Astrocyte (in vitro differentiated cells and primary cell): ENCODE measurements around the gene FGD6. TPM values are rescaled to one million over a fixed set of nuclear protein-coding genes. Genes with fewer than 3 reads are reported as not detected.
A peak's percentile ranks its signal among the peaks of the same experiment; 100 is the strongest.

Source experiments
- DNase-seq: peaks from one replicate; pipeline ENCODE4 v3.0.0-alpha.2; 2010; ENCODE audit warnings: low read depth
- FAIRE-seq: peaks from 2 replicates; lab custom pipeline; 2011; peaks lifted over from hg19 to GRCh38; lab: Jason Lieb, UNC
- H2AFZ ChIP-seq: 2 replicates; pipeline ENCODE4 v1.6.0; 2012; ENCODE audit warnings: low read depth, low read length, inconsistent platforms
- H3K27ac ChIP-seq: 2 replicates; pipeline ENCODE4 v1.5.1; 2011; ENCODE audit warnings: low read depth, low read length, inconsistent platforms
- H3K27me3 ChIP-seq: 2 replicates; pipeline ENCODE4 v1.6.0; 2011; ENCODE audit warnings: low read length, inconsistent platforms; ENCODE audit not compliant: insufficient read depth
- H3K36me3 ChIP-seq: 2 replicates; pipeline ENCODE4 v1.5.1; 2011; ENCODE audit warnings: low read length, inconsistent platforms; ENCODE audit not compliant: insufficient read depth
- H3K4me1 ChIP-seq: 2 replicates; pipeline ENCODE4 v1.5.1; 2011; ENCODE audit warnings: low read length, inconsistent platforms; ENCODE audit not compliant: insufficient read depth
- H3K4me2 ChIP-seq: 2 replicates; pipeline ENCODE4 v1.6.0; 2012; ENCODE audit warnings: low read length, inconsistent platforms
- H3K4me3 ChIP-seq: 2 replicates; pipeline ENCODE4 v1.5.1; 2011; ENCODE audit warnings: low read depth, mild to moderate bottlenecking, low read length, inconsistent platforms; ENCODE audit not compliant: insufficient read depth
- H3K79me2 ChIP-seq: 2 replicates; pipeline ENCODE4 v1.6.0; 2012; ENCODE audit warnings: mild to moderate bottlenecking, low read length, inconsistent platforms; ENCODE audit not compliant: insufficient read depth
- H3K9ac ChIP-seq: 2 replicates; pipeline ENCODE4 v1.6.0; 2012; ENCODE audit warnings: mild to moderate bottlenecking, low read length, inconsistent platforms
- H3K9me3 ChIP-seq: 2 replicates; pipeline ENCODE4 v1.5.1; 2012; ENCODE audit warnings: low read depth, mild to moderate bottlenecking, low read length, inconsistent platforms; ENCODE audit not compliant: insufficient read depth
- H4K20me1 ChIP-seq: 2 replicates; pipeline ENCODE4 v1.6.0; 2012; ENCODE audit warnings: low read length, inconsistent platforms; ENCODE audit not compliant: insufficient read depth
- H3K27ac Mint-ChIP-seq: one replicate; pipeline ENCODE4 v1.8.0; 2021; ENCODE audit warnings: mild to moderate bottlenecking, mixed read lengths; ENCODE audit not compliant: unreplicated experiment
- H3K27me3 Mint-ChIP-seq: one replicate; pipeline ENCODE4 v1.8.0; 2021; ENCODE audit warnings: low read depth, mixed read lengths; ENCODE audit not compliant: unreplicated experiment
- H3K36me3 Mint-ChIP-seq: one replicate; pipeline ENCODE4 v1.8.0; 2021; ENCODE audit warnings: low read depth, mixed read lengths; ENCODE audit not compliant: unreplicated experiment
- H3K4me1 Mint-ChIP-seq: one replicate; pipeline ENCODE4 v1.8.0; 2021; ENCODE audit warnings: low read depth, mixed read lengths; ENCODE audit not compliant: unreplicated experiment
- H3K4me3 Mint-ChIP-seq: one replicate; pipeline ENCODE4 v1.8.0; 2021; ENCODE audit warnings: mild to moderate bottlenecking, moderate library complexity, mixed read lengths; ENCODE audit not compliant: unreplicated experiment
- H3K9me3 Mint-ChIP-seq: one replicate; pipeline ENCODE4 v1.8.0; 2021; ENCODE audit warnings: mild to moderate bottlenecking, mixed read lengths; ENCODE audit not compliant: unreplicated experiment
- CTCF ChIP-seq: IDR thresholded peaks from 2 replicates; pipeline ENCODE4 v1.5.1; 2011; ENCODE audit warnings: low read depth, mild to moderate bottlenecking, inconsistent platforms, low read length, moderate library complexity; ENCODE audit not compliant: insufficient read depth
- EZH2 ChIP-seq: IDR thresholded peaks from 2 replicates; pipeline ENCODE4 v1.6.1; 2012; ENCODE audit warnings: mild to moderate bottlenecking, low read length, inconsistent platforms; ENCODE audit not compliant: insufficient read depth
- total RNA-seq: library from RNA; stranded (reverse); gene quantifications from 2 replicates; pipeline ENCODE4 v1.2.1, GENCODE V29; 2021

Gene FGD6
- total RNA-seq, 1 donor from 2014 or later: 26.5 TPM

- H3K9me3 ChIP-seq: no peaks in the 10 kb centered on the region
- peaks cover 15% of the 10 kb centered on the region for H3K4me1 Mint-ChIP-seq
- H3K27me3 Mint-ChIP-seq: no peaks in the 10 kb centered on the region
- peak overlapping the region; percentile 13 for H3K4me3 ChIP-seq
- peak overlapping the region; percentile 91 for H3K27ac Mint-ChIP-seq
- no peaks in the 10 kb centered on the region for H3K27me3 ChIP-seq
- H3K79me2 ChIP-seq: no peaks in the 10 kb centered on the region
- peaks cover 4% of the 10 kb centered on the region for H3K36me3 Mint-ChIP-seq
- no peaks in the 10 kb centered on the region for H4K20me1 ChIP-seq
- peak overlapping the region; percentile 49 for H3K9ac ChIP-seq
- TF ChIP-seq CTCF (no peak), EZH2 (no peak)
- FAIRE-seq (peak; percentile 50), DNase-seq (peak; percentile 90)
- no peaks in the 10 kb centered on the region for H3K36me3 ChIP-seq
- peak overlapping the region; percentile 82 for H3K27ac ChIP-seq
- H2AFZ ChIP-seq: no peak overlapping the region
- H3K4me3 Mint-ChIP-seq: no peak overlapping the region
- H3K4me2 ChIP-seq: peak overlapping the region; percentile 74
- peaks cover 22% of the 10 kb centered on the region for H3K4me1 ChIP-seq
- H3K9me3 Mint-ChIP-seq: no peaks in the 10 kb centered on the region
Measured at GRCh38 chr12:95118138-95118787, 99.0 kb downstream of the FGD6 start.

DNA sequence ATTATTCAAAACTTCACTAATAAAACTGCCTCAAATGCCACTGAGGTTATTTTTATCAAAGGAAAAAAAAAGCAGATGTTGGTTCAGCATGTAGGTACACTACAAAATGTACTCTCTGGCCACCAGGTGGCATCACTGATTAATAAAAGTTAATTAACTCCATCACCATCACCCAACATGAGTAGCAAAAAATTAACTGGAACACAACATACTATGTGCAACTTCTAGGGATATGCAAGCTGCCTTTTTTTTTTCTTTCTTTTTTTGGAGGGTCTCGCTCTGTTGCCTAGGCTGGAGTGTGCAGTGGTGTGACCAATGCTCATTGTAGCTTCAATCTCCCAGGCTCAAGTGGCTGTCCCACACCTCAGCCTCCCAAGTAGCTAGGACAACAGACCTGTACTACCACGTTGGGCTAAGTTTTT, 100.1 kb downstream of the FGD6 start:
- DNase-seq (peak; percentile 46), FAIRE-seq (peak; percentile 66)
- H3K9ac ChIP-seq: no peak overlapping the region
- no peaks in the 10 kb centered on the region for H4K20me1 ChIP-seq
- no peak overlapping the region for H3K4me2 ChIP-seq
- no peaks in the 10 kb centered on the region for H3K79me2 ChIP-seq
- TF ChIP-seq CTCF: peak; percentile 76
- TF ChIP-seq EZH2: no peak
- peak overlapping the region; percentile 50 for H3K4me3 Mint-ChIP-seq
- H3K4me1 Mint-ChIP-seq: peaks cover 15% of the 10 kb centered on the region
- H2AFZ ChIP-seq: no peak overlapping the region
- peaks cover 6% of the 10 kb centered on the region for H3K36me3 Mint-ChIP-seq
- no peaks in the 10 kb centered on the region for H3K27me3 ChIP-seq
- H3K4me1 ChIP-seq: peaks cover 22% of the 10 kb centered on the region
- no peak overlapping the region for H3K4me3 ChIP-seq
- H3K27me3 Mint-ChIP-seq: no peaks in the 10 kb centered on the region
- peaks cover 4% of the 10 kb centered on the region for H3K36me3 ChIP-seq
- H3K27ac ChIP-seq: no peak overlapping the region
- H3K9me3 Mint-ChIP-seq: no peaks in the 10 kb centered on the region
- no peaks in the 10 kb centered on the region for H3K9me3 ChIP-seq
- peak overlapping the region; percentile 26 for H3K27ac Mint-ChIP-seq

- H3K9ac ChIP-seq: no peak overlapping the region
- no peak for FAIRE-seq
Measured at GRCh38 chr12:95116773-95117172, 100.5 kb downstream of the FGD6 start.

More at GRCh38 chr12:95116773-95117172, 100.5 kb downstream of the FGD6 start:
- Histone ChIP-seq H3K9me3 (no peaks in the 10 kb centered on the region), H4K20me1 (no peaks in the 10 kb centered on the region), H3K4me1 (peaks cover 22% of the 10 kb centered on the region), H3K27ac (no peak overlapping the region), H2AFZ (no peak overlapping the region), H3K79me2 (no peaks in the 10 kb centered on the region), H3K4me2 (no peak overlapping the region), H3K36me3 (peaks cover 4% of the 10 kb centered on the region), H3K27me3 (no peaks in the 10 kb centered on the region), H3K4me3 (no peak overlapping the region)
- no peaks in the 10 kb centered on the region for H3K27me3 Mint-ChIP-seq
- H3K36me3 Mint-ChIP-seq: peaks cover 6% of the 10 kb centered on the region
- DNase-seq: no peak
- H3K4me1 Mint-ChIP-seq: peaks cover 15% of the 10 kb centered on the region
- H3K27ac Mint-ChIP-seq: no peak overlapping the region
- TF ChIP-seq EZH2 (no peak), CTCF (no peak)
- H3K9me3 Mint-ChIP-seq: no peaks in the 10 kb centered on the region
- H3K4me3 Mint-ChIP-seq: no peak overlapping the region
